Measurements from ENCODE around the gene GINS2.

GRCh38 chr16:85679870-85680269 lies 8.9 kb downstream of the GINS2 start:
- TF ChIP-seq, protein P1, sequence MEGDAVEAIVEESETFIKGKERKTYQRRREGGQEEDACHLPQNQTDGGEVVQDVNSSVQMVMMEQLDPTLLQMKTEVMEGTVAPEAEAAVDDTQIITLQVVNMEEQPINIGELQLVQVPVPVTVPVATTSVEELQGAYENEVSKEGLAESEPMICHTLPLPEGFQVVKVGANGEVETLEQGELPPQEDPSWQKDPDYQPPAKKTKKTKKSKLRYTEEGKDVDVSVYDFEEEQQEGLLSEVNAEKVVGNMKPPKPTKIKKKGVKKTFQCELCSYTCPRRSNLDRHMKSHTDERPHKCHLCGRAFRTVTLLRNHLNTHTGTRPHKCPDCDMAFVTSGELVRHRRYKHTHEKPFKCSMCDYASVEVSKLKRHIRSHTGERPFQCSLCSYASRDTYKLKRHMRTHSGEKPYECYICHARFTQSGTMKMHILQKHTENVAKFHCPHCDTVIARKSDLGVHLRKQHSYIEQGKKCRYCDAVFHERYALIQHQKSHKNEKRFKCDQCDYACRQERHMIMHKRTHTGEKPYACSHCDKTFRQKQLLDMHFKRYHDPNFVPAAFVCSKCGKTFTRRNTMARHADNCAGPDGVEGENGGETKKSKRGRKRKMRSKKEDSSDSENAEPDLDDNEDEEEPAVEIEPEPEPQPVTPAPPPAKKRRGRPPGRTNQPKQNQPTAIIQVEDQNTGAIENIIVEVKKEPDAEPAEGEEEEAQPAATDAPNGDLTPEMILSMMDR (IDR thresholded peaks at IDR 0.05), result no peak
- TF ChIP-seq POLR2A (IDR thresholded peaks at IDR 0.05), result no peak

All from adrenal gland (tissue), 5 donors.